GM19099 (cell line): ENCODE data around the gene WBP2.

ENCODE experiments used
- POLR2A ChIP-seq: IDR thresholded peaks from 3 replicates; pipeline ENCODE4 v1.6.1; 2011; ENCODE audit warnings: low read depth; ENCODE audit not compliant: insufficient read length; ENCODE audit errors: extremely low read depth

WBP2 gene

GRCh38 chr17:75828741-75829140 is 26.4 kb downstream of the WBP2 start:
- TF ChIP-seq POLR2A: no peak

- TF ChIP-seq POLR2A: no peak
Measured at GRCh38 chr17:75828076-75828400, 27.1 kb downstream of the WBP2 start.

DNA sequence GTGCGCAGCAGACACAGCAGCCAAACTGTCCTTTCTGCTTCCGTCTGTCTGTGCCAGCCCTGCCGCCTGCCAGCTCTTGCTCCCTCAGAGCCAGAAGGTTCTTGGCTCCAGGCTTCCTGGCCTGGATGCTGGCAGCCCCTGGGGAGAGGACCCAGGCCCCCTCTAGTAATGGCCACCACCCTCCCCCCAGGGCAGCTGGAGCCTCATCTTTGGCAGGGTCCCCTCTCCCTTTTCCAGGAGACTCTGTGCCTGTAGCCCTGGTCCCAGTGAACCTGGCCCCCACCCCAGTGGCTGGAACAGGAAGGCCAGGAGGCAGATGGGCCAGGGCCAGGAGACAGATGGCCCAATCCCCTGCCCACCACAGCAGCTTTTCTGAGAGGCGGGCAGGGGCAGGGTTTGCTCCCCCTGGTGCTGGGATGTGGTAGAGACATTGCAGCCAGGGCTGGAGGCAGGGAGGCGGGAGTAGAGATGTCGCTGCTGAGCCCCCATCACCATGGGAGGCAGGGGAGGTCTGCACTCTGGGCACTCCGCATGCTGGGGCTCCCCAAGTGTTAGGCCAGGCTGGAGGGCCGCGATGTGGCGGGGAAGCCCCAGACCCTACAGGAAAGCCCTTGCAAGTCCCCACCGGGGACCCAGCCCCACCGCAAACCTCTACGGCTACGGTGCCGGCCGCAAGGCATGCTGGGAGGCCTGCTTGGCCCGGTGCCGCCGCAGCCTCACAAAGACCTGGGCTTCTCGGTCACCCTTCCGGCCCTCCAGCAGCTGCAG is 27.6 kb downstream of the WBP2 start:
- TF ChIP-seq POLR2A: no peak

- no peak for TF ChIP-seq POLR2A
Measured at GRCh38 chr17:75826561-75827307, 28.4 kb downstream of the WBP2 start.

GRCh38 chr17:75825748-75826370 is 29.3 kb downstream of the WBP2 start:
- no peak for TF ChIP-seq POLR2A

DNA sequence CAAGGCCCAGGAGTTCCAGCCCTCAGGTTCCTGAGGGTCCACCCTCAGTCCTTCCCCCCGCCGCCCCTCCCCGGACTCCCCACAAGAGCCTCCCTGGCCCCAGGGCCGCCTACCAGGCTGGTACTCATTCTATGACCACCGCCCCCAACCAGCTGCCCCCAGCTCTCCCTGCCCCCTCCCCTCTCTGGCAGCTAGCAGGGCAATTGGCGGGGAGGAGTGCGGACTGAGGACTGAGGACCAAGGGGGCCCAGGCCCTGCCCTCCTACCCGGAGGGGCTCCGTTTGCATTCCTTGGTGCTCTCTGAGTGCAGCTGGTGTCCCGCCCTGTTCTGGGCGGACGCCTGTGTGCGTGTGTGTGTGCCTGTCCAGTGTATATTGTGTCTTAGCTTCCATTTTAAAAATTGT is 30.0 kb downstream of the WBP2 start:
- TF ChIP-seq POLR2A: no peak

DNA sequence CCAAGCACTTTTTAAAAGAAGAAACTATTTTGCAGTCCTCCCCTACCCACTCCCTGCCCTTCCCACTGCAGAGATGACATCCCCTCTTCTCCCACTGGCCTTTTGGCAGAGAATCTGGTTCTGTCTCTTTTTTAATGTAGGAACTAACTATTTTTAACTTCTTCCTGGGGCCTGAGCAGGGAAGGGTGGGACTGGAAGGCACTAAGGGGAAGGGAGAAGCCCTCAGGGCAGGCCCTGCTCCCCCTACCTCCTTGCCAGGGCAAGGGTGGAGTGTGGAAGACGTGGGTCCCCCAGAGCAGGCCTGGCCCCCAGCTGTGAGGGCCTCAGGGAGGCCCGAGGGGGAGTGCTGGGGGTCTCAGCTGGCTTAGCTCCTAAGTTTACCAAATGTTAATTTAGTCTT is 30.5 kb downstream of the WBP2 start:
- no peak for TF ChIP-seq POLR2A

GRCh38 chr17:75824050-75824552 is 31.0 kb downstream of the WBP2 start:
- no peak for TF ChIP-seq POLR2A

DNA sequence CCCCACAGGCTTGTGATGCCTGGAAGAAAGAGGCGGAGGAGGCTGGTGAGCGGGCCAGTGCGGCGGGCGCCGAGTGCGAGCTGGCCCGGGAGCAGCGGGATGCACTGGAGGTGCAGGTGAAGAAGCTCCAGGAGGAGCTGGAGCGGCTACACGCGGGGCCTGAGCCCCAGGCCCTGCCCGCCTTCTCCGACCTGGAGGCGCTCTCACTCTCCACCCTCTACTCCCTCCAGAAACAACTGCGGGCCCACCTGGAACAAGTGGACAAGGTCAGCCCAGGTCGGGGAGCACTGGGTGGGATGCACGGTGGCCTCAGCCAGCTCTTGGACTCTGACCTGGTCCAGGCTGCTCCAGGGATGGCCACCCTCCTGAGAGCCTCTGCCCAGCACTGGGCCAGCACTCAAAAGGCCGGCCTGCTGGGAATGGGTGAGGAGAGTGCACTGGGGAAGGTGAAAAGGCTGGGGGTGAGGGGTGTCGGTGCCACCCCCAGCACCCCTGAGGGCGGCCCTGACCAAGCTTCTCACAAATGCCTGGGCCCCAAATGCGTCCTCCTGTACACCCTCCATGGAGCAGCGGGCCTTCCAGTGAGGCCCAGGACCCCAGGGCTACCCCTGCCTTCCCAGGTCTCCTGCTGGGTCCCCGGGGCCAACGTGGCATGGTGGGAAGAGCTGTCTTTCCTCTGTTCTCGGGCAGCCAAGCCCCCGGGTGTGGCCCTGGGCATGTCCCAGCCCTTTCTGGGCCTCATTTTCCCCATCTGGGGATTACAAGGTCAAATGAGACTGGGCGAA is 31.7 kb downstream of the WBP2 start:
- TF ChIP-seq POLR2A: no peak

GRCh38 chr17:75822800-75823166 is 32.4 kb downstream of the WBP2 start:
- TF ChIP-seq POLR2A: no peak

DNA sequence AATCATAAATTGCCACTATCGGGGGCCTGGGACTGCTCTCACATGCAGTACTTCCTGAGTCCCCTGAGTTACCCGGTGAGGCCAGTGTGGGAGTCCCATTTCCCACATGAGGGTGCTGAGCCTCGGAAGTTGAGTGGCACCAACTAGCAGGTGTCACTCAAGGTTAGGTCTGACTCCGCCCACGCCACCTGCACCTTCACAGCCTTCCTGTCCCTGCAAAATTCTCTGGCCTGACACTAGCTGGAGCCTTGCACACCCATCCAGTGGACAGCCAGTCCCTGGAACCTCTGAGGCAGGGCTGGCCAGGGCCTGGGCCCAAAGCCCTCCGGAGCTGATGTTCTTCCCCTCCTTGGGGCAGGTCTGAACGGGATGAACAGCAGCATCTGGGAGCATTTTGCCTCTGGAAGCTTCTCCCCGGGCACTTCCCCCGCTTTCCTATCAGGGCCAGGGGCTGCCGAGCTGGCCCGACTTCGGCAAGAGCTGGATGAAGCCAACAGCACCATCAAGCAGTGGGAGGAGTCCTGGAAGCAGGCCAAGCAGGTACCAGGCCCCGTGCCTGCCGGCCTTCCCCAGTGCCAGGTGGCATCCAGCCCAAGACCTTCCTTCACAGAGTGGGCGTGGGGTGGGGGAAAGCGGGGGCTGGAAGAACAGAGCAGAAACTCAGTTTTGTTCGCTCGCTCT is 32.9 kb downstream of the WBP2 start:
- no peak for TF ChIP-seq POLR2A

- TF ChIP-seq POLR2A: no peak
Measured at GRCh38 chr17:75821552-75821951, 33.6 kb downstream of the WBP2 start.

DNA sequence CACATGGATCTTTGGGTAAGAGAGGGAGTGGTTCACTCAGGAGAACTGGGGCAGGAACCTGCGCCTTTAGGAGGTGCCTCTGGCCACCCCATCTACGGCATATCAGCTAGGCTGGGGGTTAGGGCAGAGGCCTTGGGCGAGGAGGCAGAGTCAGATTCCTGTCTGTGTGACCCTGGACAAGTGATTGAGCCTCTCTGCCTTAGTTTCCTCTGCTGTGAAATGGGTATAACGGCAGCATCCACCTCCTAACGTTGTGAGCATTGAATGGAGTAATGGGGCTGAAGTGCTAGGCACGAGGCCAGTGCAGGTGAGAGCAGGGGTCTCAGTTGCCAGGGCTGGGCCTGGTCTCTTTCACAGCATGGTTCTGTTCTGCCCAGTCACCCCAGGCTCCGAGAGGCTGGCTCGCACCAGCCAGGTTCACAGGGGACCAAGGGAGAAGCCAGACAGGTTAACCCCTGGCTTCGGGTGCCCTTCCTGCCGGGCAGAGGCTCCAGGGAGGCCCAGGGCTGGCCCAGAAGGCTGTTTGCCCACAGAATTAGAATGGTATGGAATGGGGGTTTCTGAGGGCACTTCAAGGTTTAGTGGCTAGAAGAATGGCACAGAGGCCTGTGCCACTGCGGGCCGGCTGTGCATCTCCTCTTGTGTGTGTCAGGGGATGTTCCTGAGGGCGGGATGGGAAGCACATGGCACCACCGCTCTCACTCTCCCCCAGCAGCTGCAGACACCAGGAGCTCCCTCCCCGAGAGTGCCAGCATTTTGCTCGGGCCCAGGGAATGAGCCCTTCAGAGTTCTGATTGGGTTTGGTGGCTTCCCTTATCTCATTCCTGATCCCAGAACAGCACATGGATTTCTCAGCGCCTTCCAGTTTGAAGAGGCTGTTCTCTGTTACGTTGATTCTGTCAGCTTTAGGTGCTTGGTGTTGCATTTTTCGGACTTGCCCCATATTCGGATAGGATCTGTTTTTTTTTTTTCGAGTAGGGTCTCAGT is 34.7 kb downstream of the WBP2 start:
- TF ChIP-seq POLR2A: no peak
